PFSK-1 (cell line): ENCODE results near the gene FUBP3.

Experiments used
- FOXP2 ChIP-seq: optimal IDR thresholded peaks from 2 replicates; pipeline ENCODE3; 2011; ENCODE audit warnings: borderline replicate concordance, control low read depth, inconsistent platforms; ENCODE audit not compliant: insufficient read depth; ENCODE audit errors: extremely low read length, extremely low read depth
- POLR2AphosphoS5 ChIP-seq: IDR thresholded peaks from 2 replicates; pipeline ENCODE4 v1.6.1; 2012; ENCODE audit warnings: low read depth, mild to moderate bottlenecking, control low read depth, low read length, moderate library complexity
- REST ChIP-seq, 2 experiments: IDR thresholded peaks; 2 replicates each; pipeline versions ENCODE4 v1.6.1 to v1.8.0; 2011 to 2012; ENCODE audit warnings: low read depth in 2 of 2, low read length in 2 of 2, control low read depth in 1 of 2, inconsistent platforms in 1 of 2, mild to moderate bottlenecking in 1 of 2, moderate library complexity in 1 of 2; ENCODE audit not compliant: insufficient read depth in 1 of 2
- SIN3A ChIP-seq: IDR thresholded peaks from 2 replicates; pipeline ENCODE4 v1.6.1; 2012; ENCODE audit warnings: mild to moderate bottlenecking, low read length, moderate library complexity, borderline replicate concordance; ENCODE audit not compliant: insufficient read depth
- TAF1 ChIP-seq: IDR thresholded peaks from 2 replicates; pipeline ENCODE4 v1.6.1; 2012; ENCODE audit warnings: low read length, control low read depth, borderline replicate concordance; ENCODE audit not compliant: insufficient read depth

Gene FUBP3

GRCh38 chr9:130556396-130557076, 22.8 kb upstream of the FUBP3 start:
- no peak for TF ChIP-seq POLR2AphosphoS5
- no peak for TF ChIP-seq REST (IDR thresholded peaks at IDR 0.05; ENCODE audit: insufficient read depth in 1 of 2, low read depth in 2 of 2, low read length in 2 of 2)
- no peak for TF ChIP-seq TAF1
- no peak for TF ChIP-seq SIN3A
- no peak for TF ChIP-seq FOXP2

GRCh38 chr9:130557077-130557468, 22.3 kb upstream of the FUBP3 start:
- no peak for TF ChIP-seq TAF1
- no peak for TF ChIP-seq REST (IDR thresholded peaks at IDR 0.05; ENCODE audit: insufficient read depth in 1 of 2, low read depth in 2 of 2, low read length in 2 of 2)
- TF ChIP-seq FOXP2 = no peak
- TF ChIP-seq SIN3A = no peak
- TF ChIP-seq POLR2AphosphoS5 = no peak

GRCh38 chr9:130561056-130561455, 18.3 kb upstream of the FUBP3 start:
- no peak for TF ChIP-seq TAF1
- no peak for TF ChIP-seq REST (IDR thresholded peaks at IDR 0.05; ENCODE audit: insufficient read depth in 1 of 2, low read depth in 2 of 2, low read length in 2 of 2)
- no peak for TF ChIP-seq POLR2AphosphoS5
- no peak for TF ChIP-seq FOXP2
- no peak for TF ChIP-seq SIN3A

- no peak for TF ChIP-seq FOXP2
- TF ChIP-seq POLR2AphosphoS5 = no peak
- no peak for TF ChIP-seq REST (IDR thresholded peaks at IDR 0.05; ENCODE audit: insufficient read depth in 1 of 2, low read depth in 2 of 2, low read length in 2 of 2)
- TF ChIP-seq SIN3A = no peak
- TF ChIP-seq TAF1 = no peak
Observed at GRCh38 chr9:130563797-130564196, 15.6 kb upstream of the FUBP3 start.
